HG03280 (cell line): ENCODE measurements around the gene KRT75.

Experiments
- ATAC-seq: cut with Tn5 transposase; IDR thresholded peaks from one replicate; pipeline ENCODE4 v1.9.1; 2021; ENCODE audit warnings: mild to moderate bottlenecking, moderate library complexity; ENCODE audit not compliant: unreplicated experiment

The KRT75 gene

GRCh38 chr12:52394836-52395405 is 39.2 kb downstream of the KRT75 start:
- ATAC-seq: no peak

- no peak for ATAC-seq
Measured at GRCh38 chr12:52392465-52393007, 41.6 kb downstream of the KRT75 start.

- no peak for ATAC-seq
Measured at GRCh38 chr12:52391618-52392002, 42.6 kb downstream of the KRT75 start.

GRCh38 chr12:52390739-52391617 is 43.2 kb downstream of the KRT75 start:
- no peak for ATAC-seq

GRCh38 chr12:52389313-52390207 is 44.6 kb downstream of the KRT75 start:
- no peak for ATAC-seq

GRCh38 chr12:52387859-52388258 is 46.3 kb downstream of the KRT75 start:
- no peak for ATAC-seq

- ATAC-seq: no peak
Measured at GRCh38 chr12:52385226-52385702, 48.9 kb downstream of the KRT75 start, which contains the start of gene KRT84. Gene KRT84, minus strand, starts transcription at chr12:52385652. Its CDS starts 67 bp downstream, at chr12:52385585.

- ATAC-seq: no peak
Measured at GRCh38 chr12:52383331-52383730, 50.8 kb downstream of the KRT75 start.

- ATAC-seq: no peak
Measured at GRCh38 chr12:52382854-52383253, 51.3 kb downstream of the KRT75 start.

GRCh38 chr12:52381206-52381605 is 53.0 kb downstream of the KRT75 start:
- ATAC-seq: no peak

GRCh38 chr12:52380271-52380694 is 53.9 kb downstream of the KRT75 start:
- no peak for ATAC-seq

GRCh38 chr12:52379536-52379935 is 54.6 kb downstream of the KRT75 start:
- no peak for ATAC-seq

GRCh38 chr12:52378091-52378490 is 56.1 kb downstream of the KRT75 start:
- ATAC-seq: no peak

- no peak for ATAC-seq
Measured at GRCh38 chr12:52377266-52377665, 56.9 kb downstream of the KRT75 start.
